NT2/D1 (cell line): ENCODE data around the gene FNDC5.

ENCODE experiments used
- DNase-seq: peaks from one replicate; pipeline ENCODE4 v3.0.0-alpha.2; 2011; ENCODE audit warnings: low read depth, low spot score
- H3K27me3 ChIP-seq: 2 replicates; pipeline ENCODE4 v1.6.0; 2011; ENCODE audit warnings: mild to moderate bottlenecking; ENCODE audit not compliant: insufficient read length, insufficient read depth
- H3K36me3 ChIP-seq: 2 replicates; pipeline ENCODE4 v1.6.1; 2011; ENCODE audit warnings: mild to moderate bottlenecking, low read length, mixed read lengths; ENCODE audit not compliant: insufficient read depth, insufficient read length
- H3K4me1 ChIP-seq: 2 replicates; pipeline ENCODE4 v1.5.1; 2011; ENCODE audit not compliant: insufficient read depth, insufficient read length
- H3K4me3 ChIP-seq: 2 replicates; pipeline ENCODE4 v1.5.1; 2011; ENCODE audit warnings: low read depth; ENCODE audit not compliant: insufficient read length
- H3K9ac ChIP-seq: 2 replicates; pipeline ENCODE4 v1.6.0; 2011; ENCODE audit warnings: low read depth; ENCODE audit not compliant: insufficient read length
- H3K9me3 ChIP-seq: 2 replicates; pipeline ENCODE4 v1.5.1; 2011; ENCODE audit warnings: mild to moderate bottlenecking, low read length; ENCODE audit not compliant: insufficient read depth
- SUZ12 ChIP-seq: IDR thresholded peaks from 2 replicates; pipeline ENCODE4 v1.6.1; 2011; ENCODE audit not compliant: insufficient read length, insufficient read depth; ENCODE audit errors: extremely low read depth
- YY1 ChIP-seq: IDR thresholded peaks from 2 replicates; pipeline ENCODE4 v1.6.1; 2011; ENCODE audit not compliant: insufficient read length, insufficient read depth
- ZNF274 ChIP-seq: IDR thresholded peaks from 2 replicates; pipeline ENCODE4 v1.6.1; 2011; ENCODE audit warnings: mild to moderate bottlenecking, low read depth, low read length

Gene FNDC5

GRCh38 chr1:32891241-32891570, 20.5 kb upstream of the FNDC5 start:
- H3K9ac ChIP-seq, result no peak overlapping the region
- H3K36me3 ChIP-seq, result peaks cover 12% of the 10 kb centered on the region
- peaks cover 33% of the 10 kb centered on the region for H3K27me3 ChIP-seq
- H3K9me3 ChIP-seq, result peaks cover 10% of the 10 kb centered on the region; the same call in 1 of the 2 replicates
- no peak overlapping the region for H3K4me3 ChIP-seq
- DNase-seq, result no peak
- no peak for TF ChIP-seq YY1
- TF ChIP-seq ZNF274, result no peak
- no peak for TF ChIP-seq SUZ12
- peaks cover 10% of the 10 kb centered on the region for H3K4me1 ChIP-seq

DNA sequence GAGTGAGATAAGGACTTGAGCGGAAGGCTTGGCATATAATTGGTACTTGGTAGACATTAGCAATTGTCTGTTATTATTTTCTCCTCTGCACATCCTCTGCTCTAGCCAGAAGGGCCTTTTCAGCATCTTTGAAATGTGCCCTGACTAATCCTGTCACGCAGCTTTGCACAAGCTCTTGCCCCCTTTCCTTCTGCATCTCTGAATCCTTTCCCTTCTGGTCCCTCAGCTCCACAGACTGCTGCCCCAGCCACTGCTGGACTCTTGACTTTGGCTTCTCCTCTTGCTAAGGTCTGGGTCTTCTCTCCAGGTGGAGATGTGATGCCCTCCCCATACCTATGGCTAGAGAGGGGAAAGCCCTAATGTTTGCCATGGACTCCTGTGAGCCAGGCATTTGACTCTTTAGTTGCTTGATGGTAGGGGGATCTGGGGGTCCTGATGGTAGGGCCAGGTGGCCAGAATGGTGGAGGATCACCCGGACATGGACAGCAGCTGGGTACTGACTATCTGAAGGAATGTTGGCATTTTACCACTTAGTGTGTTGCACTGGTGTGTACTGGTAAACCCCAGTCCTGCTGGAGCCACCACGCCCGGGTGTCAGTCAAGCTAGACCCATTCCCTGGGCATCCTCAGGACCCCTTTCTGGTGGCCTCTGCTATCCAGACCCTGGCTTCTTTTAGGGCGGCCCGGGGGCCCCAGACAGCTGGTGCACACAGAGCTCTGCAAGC, 20.0 kb upstream of the FNDC5 start:
- no peak overlapping the region for H3K4me3 ChIP-seq
- peaks cover 8% of the 10 kb centered on the region for H3K36me3 ChIP-seq
- H3K9ac ChIP-seq, result no peak overlapping the region
- H3K9me3 ChIP-seq, result peaks cover 10% of the 10 kb centered on the region; the same call in 1 of the 2 replicates
- H3K4me1 ChIP-seq, result peaks cover 13% of the 10 kb centered on the region
- no peak for TF ChIP-seq SUZ12
- no peak for TF ChIP-seq YY1
- TF ChIP-seq ZNF274, result no peak
- H3K27me3 ChIP-seq, result peaks cover 38% of the 10 kb centered on the region
- DNase-seq, result no peak

GRCh38 chr1:32889731-32890278, 19.1 kb upstream of the FNDC5 start:
- H3K27me3 ChIP-seq, result peaks cover 47% of the 10 kb centered on the region
- peaks cover 1% of the 10 kb centered on the region for H3K36me3 ChIP-seq
- TF ChIP-seq YY1, result no peak
- TF ChIP-seq ZNF274, result no peak
- no peak for TF ChIP-seq SUZ12
- H3K9me3 ChIP-seq, result peaks cover 10% of the 10 kb centered on the region; the same call in 1 of the 2 replicates
- no peak overlapping the region for H3K4me3 ChIP-seq
- no peak for DNase-seq
- no peak overlapping the region for H3K9ac ChIP-seq
- peaks cover 13% of the 10 kb centered on the region for H3K4me1 ChIP-seq

DNA sequence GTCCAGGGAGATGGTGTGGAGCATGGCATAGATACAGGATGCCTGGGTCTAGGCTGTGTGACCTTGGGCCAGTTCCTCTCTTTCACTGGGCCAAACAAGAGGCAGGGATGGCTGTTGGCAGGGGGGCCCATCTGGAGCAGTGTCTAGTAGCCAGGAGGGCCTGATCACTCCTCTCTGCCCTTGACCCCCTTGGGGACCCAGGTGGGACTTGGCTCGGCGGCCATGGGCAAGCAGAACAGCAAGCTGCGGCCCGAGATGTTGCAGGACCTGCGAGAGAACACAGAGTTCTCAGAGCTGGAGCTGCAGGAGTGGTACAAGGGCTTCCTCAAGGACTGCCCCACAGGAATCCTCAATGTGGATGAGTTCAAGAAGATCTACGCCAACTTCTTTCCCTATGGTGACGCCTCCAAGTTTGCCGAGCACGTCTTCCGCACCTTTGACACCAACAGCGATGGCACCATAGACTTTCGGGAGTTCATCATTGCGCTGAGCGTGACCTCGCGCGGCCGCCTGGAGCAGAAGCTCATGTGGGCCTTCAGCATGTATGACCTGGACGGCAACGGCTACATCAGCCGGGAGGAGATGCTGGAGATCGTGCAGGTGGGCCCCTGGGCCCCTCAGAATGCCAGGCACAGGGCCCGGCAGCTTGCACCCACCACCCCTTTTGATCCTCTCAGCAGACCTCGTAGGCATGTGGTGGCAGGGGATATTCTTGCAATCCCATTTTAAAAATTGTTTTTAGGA, 18.1 kb upstream of the FNDC5 start:
- Histone ChIP-seq H3K36me3 (no peaks in the 10 kb centered on the region), H3K4me3 (no peak overlapping the region), H3K27me3 (peaks cover 53% of the 10 kb centered on the region), H3K4me1 (peaks cover 18% of the 10 kb centered on the region), H3K9me3 (peaks cover 10% of the 10 kb centered on the region; the same call in 1 of the 2 replicates), H3K9ac (no peak overlapping the region)
- TF ChIP-seq YY1 (no peak), SUZ12 (no peak), ZNF274 (no peak)
- DNase-seq, result no peak

GRCh38 chr1:32888134-32888533, 17.4 kb upstream of the FNDC5 start:
- H3K4me1 ChIP-seq, result peaks cover 22% of the 10 kb centered on the region
- peaks cover 53% of the 10 kb centered on the region for H3K27me3 ChIP-seq
- H3K9me3 ChIP-seq, result peaks cover 10% of the 10 kb centered on the region; the same call in 1 of the 2 replicates
- H3K4me3 ChIP-seq, result no peak overlapping the region
- TF ChIP-seq ZNF274 (no peak), SUZ12 (no peak), YY1 (no peak)
- DNase-seq, result no peak
- no peak overlapping the region for H3K9ac ChIP-seq
- H3K36me3 ChIP-seq, result no peaks in the 10 kb centered on the region

DNA sequence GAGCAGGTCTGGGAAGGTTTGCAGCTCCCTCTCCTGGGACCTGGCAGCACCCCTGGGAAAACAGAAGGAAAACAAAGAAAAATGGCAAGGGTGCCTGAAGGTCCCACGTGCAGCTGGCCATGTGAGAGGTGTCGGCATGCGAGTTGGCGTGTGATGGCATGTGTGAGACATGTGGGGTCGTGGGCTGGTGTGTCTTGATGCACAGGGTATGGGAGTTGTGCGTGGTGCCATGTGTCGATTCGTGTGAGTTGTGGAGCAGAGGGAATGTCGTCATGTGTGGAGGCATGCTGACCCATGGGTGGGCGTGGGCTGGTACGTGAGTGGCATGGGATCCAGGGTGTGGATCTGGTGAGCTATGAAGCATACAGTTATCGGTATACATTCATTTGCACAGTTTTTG, 16.9 kb upstream of the FNDC5 start:
- Histone ChIP-seq H3K4me3 (no peak overlapping the region), H3K36me3 (no peaks in the 10 kb centered on the region), H3K4me1 (peaks cover 20% of the 10 kb centered on the region), H3K9ac (no peak overlapping the region), H3K9me3 (peaks cover 7% of the 10 kb centered on the region; the same call in 1 of the 2 replicates), H3K27me3 (peaks cover 52% of the 10 kb centered on the region)
- TF ChIP-seq SUZ12 (no peak), ZNF274 (no peak), YY1 (no peak)
- no peak for DNase-seq

- H3K4me3 ChIP-seq, result no peak overlapping the region
- H3K9me3 ChIP-seq, result 0 out of 2 replicates have a peak, but pooled peaks cover under 1% of the 10 kb centered on the region
- no peak for DNase-seq
- H3K4me1 ChIP-seq, result peaks cover 21% of the 10 kb centered on the region
- peaks cover 45% of the 10 kb centered on the region for H3K27me3 ChIP-seq
- no peaks in the 10 kb centered on the region for H3K36me3 ChIP-seq
- TF ChIP-seq YY1, result no peak
- no peak for TF ChIP-seq SUZ12
- no peak for TF ChIP-seq ZNF274
- no peak overlapping the region for H3K9ac ChIP-seq
Observed at GRCh38 chr1:32886828-32887414, 16.2 kb upstream of the FNDC5 start.
